HG03342 (cell line): ENCODE measurements around the gene FYCO1.

Experiments
- ATAC-seq: cut with Tn5 transposase; IDR thresholded peaks from one replicate; pipeline ENCODE4 v1.9.1; 2021; ENCODE audit warnings: mild to moderate bottlenecking, moderate library complexity; ENCODE audit not compliant: unreplicated experiment

Gene FYCO1

GRCh38 chr3:45946875-45947274, 48.7 kb downstream of the FYCO1 start:
- no peak for ATAC-seq

- no peak for ATAC-seq
Measured at GRCh38 chr3:45946307-45946706, 49.3 kb downstream of the FYCO1 start.

- no peak for ATAC-seq
Measured at GRCh38 chr3:45944830-45945620, 50.6 kb downstream of the FYCO1 start.

GRCh38 chr3:45943207-45943846, 52.3 kb downstream of the FYCO1 start, which contains the start of gene CXCR6:
TSS of gene CXCR6 (plus strand) at chr3:45943464. CDS start at chr3:45946482, 3,018 bp downstream.
- ATAC-seq: no peak

- no peak for ATAC-seq
Measured at GRCh38 chr3:45942051-45942825, 53.4 kb downstream of the FYCO1 start.

- no peak for ATAC-seq
Measured at GRCh38 chr3:45940781-45941365, 54.8 kb downstream of the FYCO1 start.

GRCh38 chr3:45940004-45940780, 55.4 kb downstream of the FYCO1 start:
- no peak for ATAC-seq

- no peak for ATAC-seq
Measured at GRCh38 chr3:45939341-45939771, 56.3 kb downstream of the FYCO1 start.

- no peak for ATAC-seq
Measured at GRCh38 chr3:45938864-45939263, 56.8 kb downstream of the FYCO1 start.

- ATAC-seq: no peak
Measured at GRCh38 chr3:45938043-45938435, 57.6 kb downstream of the FYCO1 start.

- no peak for ATAC-seq
Measured at GRCh38 chr3:45937206-45938042, 58.2 kb downstream of the FYCO1 start.

GRCh38 chr3:45936261-45936660, 59.4 kb downstream of the FYCO1 start:
- no peak for ATAC-seq

- no peak for ATAC-seq
Measured at GRCh38 chr3:45933591-45933990, 62.0 kb downstream of the FYCO1 start.

- ATAC-seq: no peak
Measured at GRCh38 chr3:45932112-45932511, 63.5 kb downstream of the FYCO1 start.

GRCh38 chr3:45931496-45931895, 64.1 kb downstream of the FYCO1 start:
- ATAC-seq: no peak

GRCh38 chr3:45929042-45929679, 66.5 kb downstream of the FYCO1 start:
- ATAC-seq: no peak

GRCh38 chr3:45927881-45928280, 67.7 kb downstream of the FYCO1 start:
- no peak for ATAC-seq

- no peak for ATAC-seq
Measured at GRCh38 chr3:45923755-45924154, 71.9 kb downstream of the FYCO1 start.

- no peak for ATAC-seq
Measured at GRCh38 chr3:45922950-45923590, 72.6 kb downstream of the FYCO1 start.
